Eye (tissue), 1 donor: ENCODE results near the gene SFMBT1.

Source experiments
- DNase-seq: peaks from one replicate; pipeline ENCODE4 v3.0.0-alpha.2; 2015

The SFMBT1 gene

GRCh38 chr3:53045518-53046170, at the start of gene SFMBT1:
SFMBT1 (minus strand) TSS chr3:53046073; CDS start chr3:52969128, 76,945 bp downstream.
- peak; percentile 88 for DNase-seq

GRCh38 chr3:53092942-53093341, 47.1 kb upstream of the SFMBT1 start:
- no peak for DNase-seq

- DNase-seq = no peak
Observed at GRCh38 chr3:53092216-53092615, 46.3 kb upstream of the SFMBT1 start.

- DNase-seq = no peak
Observed at GRCh38 chr3:53091011-53091410, 45.1 kb upstream of the SFMBT1 start.

GRCh38 chr3:53089511-53089910, 43.6 kb upstream of the SFMBT1 start:
- no peak for DNase-seq

- no peak for DNase-seq
Observed at GRCh38 chr3:53085476-53085875, 39.6 kb upstream of the SFMBT1 start.

GRCh38 chr3:53084310-53085001, 38.6 kb upstream of the SFMBT1 start:
- DNase-seq = peak; percentile 60

GRCh38 chr3:53083949-53084309, 38.1 kb upstream of the SFMBT1 start:
- no peak for DNase-seq

- DNase-seq = peak; percentile 76
Observed at GRCh38 chr3:53083521-53083920, 37.6 kb upstream of the SFMBT1 start.

GRCh38 chr3:53082736-53083135, 36.9 kb upstream of the SFMBT1 start:
- DNase-seq = no peak

GRCh38 chr3:53081318-53081717, 35.4 kb upstream of the SFMBT1 start:
- no peak for DNase-seq

- DNase-seq = no peak
Observed at GRCh38 chr3:53080612-53081205, 34.8 kb upstream of the SFMBT1 start.

GRCh38 chr3:53079791-53080555, 34.1 kb upstream of the SFMBT1 start:
- no peak for DNase-seq

- DNase-seq = no peak
Observed at GRCh38 chr3:53079147-53079546, 33.3 kb upstream of the SFMBT1 start.

- DNase-seq = no peak
Observed at GRCh38 chr3:53078656-53079055, 32.8 kb upstream of the SFMBT1 start.

- peak; percentile 71 for DNase-seq
Observed at GRCh38 chr3:53077476-53078220, 31.8 kb upstream of the SFMBT1 start.

- DNase-seq = no peak
Observed at GRCh38 chr3:53075743-53076140, 29.9 kb upstream of the SFMBT1 start.

- no peak for DNase-seq
Observed at GRCh38 chr3:53074761-53075742, 29.2 kb upstream of the SFMBT1 start.

- no peak for DNase-seq
Observed at GRCh38 chr3:53074366-53074696, 28.5 kb upstream of the SFMBT1 start.

GRCh38 chr3:53073553-53074365, 27.9 kb upstream of the SFMBT1 start:
- DNase-seq = peak; percentile 44
